Adipocyte (in vitro differentiated cells): ENCODE data around the gene CALML5.

Source experiments
- DNase-seq: peaks from one replicate; pipeline ENCODE4 v3.0.0-alpha.2; 2015; ENCODE audit warnings: low read depth
- H3K27me3 ChIP-seq: replicated peaks from 2 replicates; pipeline ENCODE4 v1.7.0; 2013; ENCODE audit warnings: mild to moderate bottlenecking, low read length, moderate library complexity; ENCODE audit not compliant: control insufficient read depth, insufficient read depth
- H3K36me3 ChIP-seq: 2 replicates; pipeline ENCODE4 v1.7.0; 2013; ENCODE audit warnings: low read length, mild to moderate bottlenecking, moderate library complexity; ENCODE audit not compliant: control insufficient read depth, insufficient read depth, severe bottlenecking
- H3K4me1 ChIP-seq: 2 replicates; pipeline ENCODE4 v1.7.0; 2013; ENCODE audit warnings: mild to moderate bottlenecking, low read length, moderate library complexity; ENCODE audit not compliant: control insufficient read depth, insufficient read depth
- H3K4me3 ChIP-seq: 2 replicates; pipeline ENCODE4 v1.7.0; 2013; ENCODE audit warnings: mild to moderate bottlenecking, low read length, moderate library complexity
- H3K9ac ChIP-seq: 2 replicates; pipeline ENCODE4 v1.7.0; 2013; ENCODE audit warnings: mild to moderate bottlenecking, low read length, moderate library complexity
- H3K9me3 ChIP-seq: 2 replicates; pipeline ENCODE4 v1.7.0; 2013; ENCODE audit warnings: mild to moderate bottlenecking, low read length, moderate library complexity; ENCODE audit not compliant: control insufficient read depth

Gene CALML5

DNA sequence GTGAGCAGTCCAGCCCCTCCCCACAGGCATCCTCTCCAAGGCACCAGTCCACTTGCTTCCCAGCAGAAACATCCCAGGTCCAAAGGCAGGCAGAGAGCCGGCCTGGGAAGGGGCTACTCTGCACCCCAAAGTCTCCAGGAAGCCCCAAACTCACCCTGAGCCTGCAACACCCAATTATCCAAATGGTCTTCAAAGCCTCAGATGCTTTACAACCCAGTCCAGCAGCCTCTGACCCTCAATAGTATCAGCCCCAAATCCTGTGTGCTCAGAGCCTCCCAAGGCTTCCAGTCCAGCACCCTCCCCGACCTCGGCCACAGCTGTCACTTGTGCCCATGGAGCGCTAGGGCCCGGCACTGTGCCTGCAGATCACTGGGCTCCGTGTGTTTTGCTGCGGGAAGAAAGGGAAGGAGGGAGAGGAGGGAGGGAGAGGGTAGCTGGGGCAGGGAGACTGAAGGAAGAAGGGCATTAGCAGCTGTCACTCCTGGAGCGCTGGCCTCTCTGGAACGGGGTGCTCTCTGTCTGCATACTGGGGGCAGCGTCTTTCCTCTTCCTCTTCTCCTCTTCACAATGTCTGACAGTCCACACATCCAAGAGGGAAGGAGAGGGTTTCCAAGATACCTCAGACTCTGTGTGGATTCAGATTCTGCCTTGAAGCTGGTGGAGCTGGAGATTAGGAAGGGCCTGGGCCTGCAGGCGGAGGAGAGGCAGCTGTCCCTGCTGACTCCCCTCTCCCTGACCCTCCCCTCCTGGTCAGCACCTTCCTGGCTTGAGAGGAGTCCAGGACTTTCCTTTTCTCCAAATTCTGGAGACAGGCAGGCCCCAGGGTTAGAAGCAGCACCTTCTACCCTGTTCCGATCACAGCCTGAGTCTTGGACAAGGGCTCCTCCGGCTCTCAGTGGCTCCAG is 13.2 kb downstream of the CALML5 start:
- Histone ChIP-seq H3K4me3 (no peak overlapping the region), H3K9me3 (no peaks in the 10 kb centered on the region), H3K4me1 (peaks cover 3% of the 10 kb centered on the region), H3K9ac (no peak overlapping the region), H3K36me3 (no peaks in the 10 kb centered on the region), H3K27me3 (peaks cover 20% of the 10 kb centered on the region)
- no peak for DNase-seq

DNA sequence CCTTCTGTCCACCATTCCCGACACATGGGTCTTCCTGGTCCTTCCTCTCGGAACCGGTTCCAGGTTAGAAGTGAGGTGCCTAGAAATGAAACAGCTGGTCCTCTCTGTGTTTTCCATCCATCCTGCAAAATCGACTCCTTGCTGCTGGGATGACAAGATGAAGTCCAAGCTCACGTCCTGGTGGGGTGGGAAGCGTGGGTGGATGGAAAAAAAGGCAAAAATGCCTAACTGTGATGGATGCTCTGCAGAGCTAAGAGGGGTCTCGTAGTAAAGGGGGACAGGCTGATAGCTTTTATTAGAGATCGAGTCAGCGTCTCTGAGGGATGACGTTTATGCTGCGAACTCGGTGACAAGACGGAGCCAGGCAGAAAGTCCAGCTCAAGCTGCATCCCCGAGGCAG is 14.1 kb downstream of the CALML5 start:
- H3K4me3 ChIP-seq: no peak overlapping the region
- H3K27me3 ChIP-seq: peaks cover 20% of the 10 kb centered on the region
- no peak overlapping the region for H3K9ac ChIP-seq
- no peak for DNase-seq
- H3K36me3 ChIP-seq: no peaks in the 10 kb centered on the region
- H3K4me1 ChIP-seq: peaks cover 1% of the 10 kb centered on the region
- H3K9me3 ChIP-seq: no peaks in the 10 kb centered on the region

DNA sequence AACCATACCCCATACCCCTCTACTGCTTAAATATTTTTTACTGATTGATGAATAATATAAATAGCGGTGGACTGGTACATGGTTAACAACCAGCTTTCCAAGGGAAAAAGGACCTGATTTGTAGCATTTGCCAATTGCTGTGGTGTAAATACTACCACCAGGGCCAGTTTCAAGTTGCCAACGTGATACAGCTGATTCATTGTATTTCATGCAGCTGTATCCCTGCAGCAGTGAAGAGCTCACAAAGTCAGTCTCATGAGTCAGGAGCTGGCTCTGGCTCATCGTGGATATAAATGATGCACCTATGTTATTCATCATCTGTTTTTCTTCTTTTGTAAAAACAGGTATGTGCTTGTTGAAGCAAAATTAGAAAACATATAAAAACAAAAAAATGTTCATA is 15.2 kb downstream of the CALML5 start:
- Histone ChIP-seq H3K4me1 (no peaks in the 10 kb centered on the region), H3K27me3 (peaks cover 20% of the 10 kb centered on the region), H3K9me3 (no peaks in the 10 kb centered on the region), H3K36me3 (no peaks in the 10 kb centered on the region), H3K4me3 (no peak overlapping the region), H3K9ac (no peak overlapping the region)
- DNase-seq: no peak

DNA sequence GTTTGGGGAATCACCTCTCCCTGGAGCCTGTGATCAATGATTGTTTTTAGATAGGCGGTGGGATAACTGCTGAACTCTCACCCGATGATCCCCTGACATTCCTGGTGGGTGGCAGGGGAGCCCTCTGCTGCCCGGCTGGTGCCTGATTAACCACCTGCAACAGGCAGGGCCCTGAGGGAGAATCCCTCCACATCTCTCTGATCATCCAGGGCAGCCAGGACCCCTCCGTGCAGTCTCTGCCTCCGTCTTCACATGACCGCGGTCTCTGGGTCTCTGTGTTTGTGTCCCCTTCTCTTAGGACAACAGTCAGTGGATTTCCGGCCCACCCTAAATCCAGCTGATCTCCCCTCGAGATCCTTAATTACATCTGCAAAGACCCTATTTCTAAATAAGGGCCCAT is 17.4 kb downstream of the CALML5 start:
- no peak for DNase-seq
- H3K9ac ChIP-seq: no peak overlapping the region
- H3K4me1 ChIP-seq: no peaks in the 10 kb centered on the region
- no peaks in the 10 kb centered on the region for H3K9me3 ChIP-seq
- H3K36me3 ChIP-seq: no peaks in the 10 kb centered on the region
- peaks cover 20% of the 10 kb centered on the region for H3K27me3 ChIP-seq
- no peak overlapping the region for H3K4me3 ChIP-seq

DNA sequence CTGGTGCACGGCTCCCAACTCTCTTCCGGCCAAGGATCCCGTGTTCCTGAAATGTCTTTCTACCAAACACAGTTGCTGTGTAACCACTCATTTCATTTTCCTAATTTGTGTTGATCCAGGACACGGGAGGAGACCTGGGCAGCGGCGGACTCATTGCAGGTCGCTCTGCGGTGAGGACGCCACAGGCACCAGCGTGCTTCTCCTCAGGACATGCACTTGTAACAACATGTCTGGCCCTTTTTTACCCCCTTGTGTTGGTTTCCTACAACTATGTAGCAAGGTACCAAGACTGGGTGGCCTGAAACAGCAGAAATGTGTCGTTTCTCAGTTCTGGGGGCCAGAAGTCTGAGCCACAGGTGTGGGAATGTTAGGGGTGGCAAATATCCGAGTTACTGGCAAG is 18.2 kb downstream of the CALML5 start:
- Histone ChIP-seq H3K4me1 (no peaks in the 10 kb centered on the region), H3K4me3 (no peak overlapping the region), H3K9me3 (no peaks in the 10 kb centered on the region), H3K27me3 (peaks cover 13% of the 10 kb centered on the region), H3K36me3 (no peaks in the 10 kb centered on the region), H3K9ac (no peak overlapping the region)
- no peak for DNase-seq

DNA sequence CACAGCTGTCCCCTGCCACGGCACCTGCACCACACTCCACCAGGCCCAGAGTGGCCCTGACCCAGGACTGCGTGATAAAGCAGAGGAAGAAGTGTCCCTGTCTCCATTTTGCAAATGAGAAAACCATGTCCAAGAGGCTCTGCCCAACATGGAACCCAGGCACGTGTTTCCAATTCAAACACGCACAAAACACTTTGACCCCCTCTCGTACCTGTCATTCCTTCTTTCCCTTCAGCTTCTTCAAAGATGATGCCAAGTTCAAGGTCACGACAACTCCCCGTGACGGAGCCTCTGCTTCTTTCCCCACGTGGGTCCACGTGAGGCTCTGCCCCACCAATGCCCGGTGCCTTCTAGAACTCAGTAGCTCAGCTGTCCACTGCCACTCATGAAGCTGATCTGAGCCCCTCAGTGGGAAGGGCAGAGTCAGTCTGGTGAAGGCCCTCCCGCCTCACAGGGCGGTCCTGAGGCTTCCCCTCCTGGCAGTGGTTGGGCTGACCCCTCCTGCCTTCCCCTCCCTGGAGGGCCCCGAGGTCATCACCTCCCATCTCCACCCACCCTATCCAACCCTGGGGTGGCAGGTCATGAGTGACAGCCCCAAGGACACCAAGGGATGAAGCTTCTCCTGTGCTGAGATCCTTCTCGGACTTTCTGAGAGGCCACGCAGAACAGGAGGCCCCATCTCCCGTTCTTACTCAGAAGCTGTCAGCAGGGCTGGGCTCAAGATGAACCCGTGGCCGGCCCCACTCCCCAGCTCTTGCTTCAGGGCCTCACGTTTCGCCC is 19.0 kb downstream of the CALML5 start:
- Histone ChIP-seq H3K36me3 (no peaks in the 10 kb centered on the region), H3K27me3 (peaks cover 6% of the 10 kb centered on the region), H3K9ac (no peak overlapping the region), H3K9me3 (no peaks in the 10 kb centered on the region), H3K4me3 (no peak overlapping the region), H3K4me1 (no peaks in the 10 kb centered on the region)
- DNase-seq: no peak

DNA sequence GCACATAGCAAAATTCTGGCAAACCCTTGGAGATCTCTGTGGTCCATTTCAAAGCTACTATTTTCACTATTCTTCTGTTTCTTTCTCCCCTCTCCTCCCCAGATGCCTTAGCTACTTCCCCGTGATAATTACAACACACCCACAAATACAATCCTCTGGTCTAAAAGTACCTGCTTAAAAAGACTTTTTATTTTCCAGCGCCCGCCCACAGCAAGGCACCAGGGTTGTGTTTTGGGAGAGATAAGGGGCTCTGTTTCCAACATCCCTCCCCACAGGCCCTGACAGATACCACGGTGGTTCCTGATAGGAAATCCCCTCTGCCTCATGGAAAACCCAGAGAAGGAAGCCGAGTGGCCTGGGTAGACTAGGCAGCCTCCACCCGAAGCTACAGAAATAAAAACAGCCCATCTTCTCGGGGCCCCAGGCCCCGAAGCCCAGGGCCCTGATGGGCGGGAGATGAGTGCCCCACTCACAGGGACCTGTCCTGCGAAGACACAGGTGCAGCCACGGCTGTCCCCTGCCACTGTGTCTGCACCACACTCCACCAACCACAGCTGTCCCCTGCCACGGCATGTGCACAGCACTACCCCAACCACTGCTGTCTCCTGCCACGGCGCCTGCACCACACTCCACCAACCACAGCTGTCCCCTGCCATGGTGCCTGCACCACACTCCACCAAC is 19.7 kb downstream of the CALML5 start:
- Histone ChIP-seq H3K9me3 (no peaks in the 10 kb centered on the region), H3K36me3 (no peaks in the 10 kb centered on the region), H3K9ac (no peak overlapping the region), H3K27me3 (no peaks in the 10 kb centered on the region), H3K4me3 (no peak overlapping the region), H3K4me1 (peaks cover 2% of the 10 kb centered on the region)
- DNase-seq: no peak

DNA sequence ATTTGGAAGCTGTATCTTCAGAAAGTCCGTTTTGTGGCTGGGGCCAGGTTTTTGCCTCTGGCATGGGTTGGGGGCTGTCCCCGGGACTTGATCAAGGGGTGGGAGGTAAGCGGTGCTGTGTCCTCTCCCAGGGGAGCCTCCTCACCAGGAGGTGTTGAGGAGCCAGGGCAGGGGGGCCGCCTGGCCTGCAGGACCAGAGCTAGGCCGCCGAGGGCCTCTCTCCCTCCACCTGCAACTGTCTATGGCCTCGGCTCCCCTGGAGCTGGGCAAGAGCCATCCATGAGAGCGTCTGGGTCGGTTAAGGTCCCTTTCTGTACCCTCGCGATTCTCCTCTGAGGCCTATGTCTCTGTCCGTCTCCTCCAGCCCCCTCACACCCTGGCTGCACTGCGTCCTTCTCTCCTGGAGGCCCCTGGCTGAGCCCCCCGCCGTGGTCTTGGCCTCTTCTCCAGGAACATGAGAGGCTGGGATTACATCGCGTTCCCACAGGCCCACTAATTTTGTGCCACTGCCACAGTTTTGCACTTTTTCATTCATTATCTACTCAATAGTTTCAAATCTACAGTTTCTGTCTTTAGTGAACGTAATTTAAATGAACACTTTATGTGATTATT is 20.6 kb downstream of the CALML5 start:
- no peak for DNase-seq
- Histone ChIP-seq H3K36me3 (no peaks in the 10 kb centered on the region), H3K9ac (no peak overlapping the region), H3K27me3 (no peaks in the 10 kb centered on the region), H3K4me1 (peaks cover 2% of the 10 kb centered on the region), H3K4me3 (no peak overlapping the region), H3K9me3 (no peaks in the 10 kb centered on the region)

DNA sequence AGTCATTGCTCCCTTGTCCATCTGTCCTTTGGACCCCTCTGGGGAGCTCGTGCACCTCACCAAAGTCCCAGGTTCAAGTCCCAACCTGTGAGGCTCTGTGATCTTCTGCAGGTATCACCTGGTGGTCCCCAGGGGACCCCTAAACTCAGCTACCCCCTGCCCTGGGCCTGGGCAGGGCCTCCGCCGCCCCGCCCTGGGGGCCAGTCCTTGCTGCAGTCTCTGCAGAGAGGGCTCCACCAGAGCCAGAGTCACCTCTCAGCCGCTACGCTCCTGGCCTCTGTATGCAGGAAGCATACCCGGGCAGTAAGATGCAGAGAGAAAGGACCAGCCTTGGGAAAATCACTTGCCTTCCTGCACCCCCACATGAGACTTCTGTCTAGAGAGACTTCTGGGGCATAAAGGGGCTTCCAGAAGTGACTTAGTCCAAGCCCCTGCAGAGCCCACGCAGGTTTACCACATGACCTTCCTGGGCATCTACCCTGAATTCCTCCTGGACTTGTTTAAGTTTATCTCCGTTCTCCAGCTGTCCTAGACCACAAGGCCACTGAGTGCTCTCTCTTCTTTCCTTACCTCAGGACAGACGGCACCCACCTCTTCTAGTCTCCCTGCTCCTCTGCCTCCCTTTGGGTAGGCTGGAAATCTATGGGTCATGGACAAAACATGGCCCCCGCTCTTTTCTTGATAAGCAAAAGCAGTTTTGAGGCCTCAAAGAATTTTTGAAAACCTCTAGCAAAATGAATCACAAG is 21.2 kb downstream of the CALML5 start:
- no peak overlapping the region for H3K9ac ChIP-seq
- H3K4me3 ChIP-seq: no peak overlapping the region
- no peak for DNase-seq

DNA sequence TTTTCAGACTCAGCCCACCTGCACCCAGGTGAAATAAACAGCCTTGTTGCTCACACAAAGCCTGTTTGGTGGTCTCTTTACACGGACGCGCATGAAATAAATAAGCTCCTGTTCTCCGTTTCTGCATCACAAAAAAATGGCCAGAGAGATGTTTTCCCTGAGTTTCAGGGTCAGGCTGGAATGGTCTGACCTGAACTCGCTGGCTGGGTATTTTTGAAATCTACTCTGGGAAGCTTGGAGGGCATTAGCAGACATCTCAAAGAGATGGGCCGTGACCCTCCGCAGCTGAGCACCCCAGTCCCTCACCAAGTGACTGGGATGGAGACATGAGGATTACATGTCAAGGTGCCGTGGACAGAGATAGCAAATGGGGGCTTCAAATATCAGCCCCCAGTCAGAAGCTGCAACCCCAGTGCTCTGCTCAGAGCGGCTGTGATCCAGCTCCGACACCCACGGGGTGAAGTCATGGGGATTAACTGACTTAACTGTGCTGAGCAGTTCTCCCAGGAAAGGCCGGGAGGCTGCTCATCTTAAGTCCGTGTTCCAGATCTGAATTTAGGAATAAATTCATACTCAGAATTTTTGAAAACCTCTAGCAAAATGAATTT is 22.3 kb downstream of the CALML5 start:
- Histone ChIP-seq H3K4me3 (no peak overlapping the region), H3K9ac (no peak overlapping the region), H3K27me3 (no peaks in the 10 kb centered on the region), H3K36me3 (no peaks in the 10 kb centered on the region), H3K4me1 (peaks cover 2% of the 10 kb centered on the region), H3K9me3 (no peaks in the 10 kb centered on the region)
- peak; percentile 55 for DNase-seq

More for the DNA sequence above, 21.2 kb downstream of the CALML5 start:
- H3K27me3 ChIP-seq: no peaks in the 10 kb centered on the region
- no peaks in the 10 kb centered on the region for H3K36me3 ChIP-seq
- H3K9me3 ChIP-seq: no peaks in the 10 kb centered on the region
- H3K4me1 ChIP-seq: peaks cover 2% of the 10 kb centered on the region
